Keratinocyte (primary cell): ENCODE results near the gene FUT7. TPM values are rescaled to one million over a fixed set of nuclear protein-coding genes. Genes with fewer than 3 reads are reported as not detected.

Experiments used
- DNase-seq: peaks from one replicate; pipeline ENCODE4 v3.0.0-alpha.2; 2011; ENCODE audit warnings: low read depth, missing footprints, low spot score
- FAIRE-seq: peaks from 2 replicates; lab custom pipeline; 2011; peaks lifted over from hg19 to GRCh38; lab: Jason Lieb, UNC
- H2AFZ ChIP-seq: 2 replicates; pipeline ENCODE4 v1.6.0; 2012; ENCODE audit warnings: low read length, control low read depth, inconsistent platforms; ENCODE audit not compliant: control insufficient read depth
- H3K27ac ChIP-seq: 2 replicates; pipeline ENCODE4 v1.5.1; 2011; ENCODE audit warnings: low read length; ENCODE audit not compliant: control insufficient read depth, insufficient read depth
- H3K27me3 ChIP-seq: 3 replicates; pipeline ENCODE4 v1.6.0; 2011; ENCODE audit warnings: low read length; ENCODE audit not compliant: control insufficient read depth, insufficient read depth; ENCODE audit errors: extremely low read depth
- H3K36me3 ChIP-seq, 2 experiments: 2 replicates in 1 of 2; 3 replicates in 1 of 2; pipeline ENCODE4 v1.5.1; 2011; ENCODE audit warnings: low read length in 2 of 2, mild to moderate bottlenecking in 1 of 2; ENCODE audit not compliant: control insufficient read depth in 2 of 2, insufficient read depth in 2 of 2; ENCODE audit errors: extremely low read depth in 1 of 2
- H3K4me1 ChIP-seq: 3 replicates; pipeline ENCODE4 v1.5.1; 2011; ENCODE audit warnings: low read length; ENCODE audit not compliant: control insufficient read depth, insufficient read depth; ENCODE audit errors: extremely low read depth
- H3K4me2 ChIP-seq: 3 replicates; pipeline ENCODE4 v1.6.0; 2011; ENCODE audit warnings: low read depth, low read length; ENCODE audit not compliant: control insufficient read depth, insufficient read depth; ENCODE audit errors: extremely low read depth
- H3K4me3 ChIP-seq, 3 experiments: fragments of 200-600 bp in 1 of 3; sonication (generic) in 1 of 3; 2 replicates in 2 of 3; 3 replicates in 1 of 3; pipeline ENCODE4 v1.5.1; 2011 to 2016; ENCODE audit warnings: low read length in 3 of 3, mild to moderate bottlenecking in 3 of 3, control low read depth in 2 of 3, inconsistent platforms in 1 of 3, low read depth in 1 of 3, mixed read lengths in 1 of 3, mixed run types in 1 of 3, moderate library complexity in 1 of 3; ENCODE audit not compliant: control insufficient read depth in 2 of 3, insufficient read depth in 2 of 3; ENCODE audit errors: extremely low read depth in 1 of 3
- H3K79me2 ChIP-seq: 2 replicates; pipeline ENCODE4 v1.6.0; 2012; ENCODE audit warnings: low read length; ENCODE audit not compliant: control insufficient read depth, insufficient read depth
- H3K9ac ChIP-seq: 3 replicates; pipeline ENCODE4 v1.6.0; 2011; ENCODE audit warnings: low read length; ENCODE audit not compliant: control insufficient read depth, insufficient read depth; ENCODE audit errors: extremely low read depth
- H3K9me1 ChIP-seq: 3 replicates; pipeline ENCODE4 v1.6.0; 2011; ENCODE audit warnings: low read length; ENCODE audit not compliant: control insufficient read depth, insufficient read depth; ENCODE audit errors: extremely low read depth
- H3K9me3 ChIP-seq: 2 replicates; pipeline ENCODE4 v1.5.1; 2012; ENCODE audit warnings: low read depth, low read length; ENCODE audit not compliant: control insufficient read depth
- H4K20me1 ChIP-seq: 3 replicates; pipeline ENCODE4 v1.6.0; 2011; ENCODE audit warnings: low read length; ENCODE audit not compliant: control insufficient read depth, insufficient read depth; ENCODE audit errors: extremely low read depth
- EZH2 ChIP-seq: IDR thresholded peaks from one replicate; pipeline ENCODE4 v1.6.1; 2012; ENCODE audit warnings: inconsistent platforms, mild to moderate bottlenecking, low read length, moderate library complexity
- dilution Hi-C: fragments of 300-500 bp; cut with MboI; formaldehyde crosslinking; loops from one replicate; pipeline ENCODE4 v1.7.0; 2020; ENCODE audit warnings: low sequenced_read_pairs; ENCODE audit not compliant: extremely low pct_ligation_motif_present
- polyA plus RNA-seq, 5 experiments: library from polyadenylated mRNA; depleted of rRNA in 3 of 5; stranded (reverse) in 3 of 5; stranded (forward) in 1 of 5; unstranded in 1 of 5; fragments of >200 nt; gene quantifications; 1 replicate in 1 of 5; 2 replicates in 3 of 5; 3 replicates in 1 of 5; pipeline versions ENCODE4 v1.2.1 to v1.2.3, GENCODE V29; 2011 to 2012; ENCODE audit warnings: missing spikeins in 2 of 5, low read depth in 1 of 5, low replicate concordance in 1 of 5
- TF ChIP-seq, protein P1 (sequence below), 3 experiments: IDR thresholded peaks in 1 of 3; conservative IDR thresholded peaks in 1 of 3; optimal IDR thresholded peaks in 1 of 3; 2 replicates in 2 of 3; 3 replicates in 1 of 3; pipeline versions ENCODE3 to v1.5.1; 2011; ENCODE audit warnings: low read length in 3 of 3, mild to moderate bottlenecking in 3 of 3, moderate library complexity in 2 of 3, control low read depth in 1 of 3, inconsistent platforms in 1 of 3; ENCODE audit not compliant: insufficient read depth in 2 of 3; ENCODE audit errors: extremely low read depth in 1 of 3

Gene FUT7
- polyA plus RNA-seq, 1 donor (not counting 4 experiments of a cell fraction or from before 2014, with no cell fraction given), result not detected

DNA sequence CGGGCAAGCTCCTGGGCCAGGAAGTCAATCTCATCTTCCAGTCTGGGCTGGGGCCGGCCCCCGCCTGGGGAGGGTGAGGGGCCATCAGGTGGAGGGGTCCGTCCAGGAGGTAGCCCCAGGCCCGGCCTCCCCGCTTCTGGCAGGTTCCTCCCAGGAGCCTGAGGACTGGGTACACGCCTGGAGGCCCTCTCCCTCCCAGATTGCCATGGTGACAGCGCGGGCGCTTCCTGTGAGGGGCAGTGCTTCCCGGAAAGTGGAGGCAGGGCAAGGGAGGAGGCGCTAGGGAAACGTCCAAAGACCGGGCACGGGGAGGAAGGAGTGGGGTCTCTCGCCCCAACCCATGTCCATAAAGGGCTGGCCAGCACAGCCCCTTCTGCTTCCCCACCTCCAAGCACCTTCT is 9.2 kb upstream of the FUT7 start:
- H3K36me3 ChIP-seq, result peaks cover 0 to 4% of the 10 kb centered on the region in 2 experiments
- no peak overlapping the region for H2AFZ ChIP-seq
- peaks cover 17% of the 10 kb centered on the region for H3K27me3 ChIP-seq
- dilution Hi-C loops, result no loop called here
- H3K27ac ChIP-seq, result no peak overlapping the region
- FAIRE-seq (no peak), DNase-seq (no peak)
- no peak for TF ChIP-seq EZH2
- TF ChIP-seq, protein P1, sequence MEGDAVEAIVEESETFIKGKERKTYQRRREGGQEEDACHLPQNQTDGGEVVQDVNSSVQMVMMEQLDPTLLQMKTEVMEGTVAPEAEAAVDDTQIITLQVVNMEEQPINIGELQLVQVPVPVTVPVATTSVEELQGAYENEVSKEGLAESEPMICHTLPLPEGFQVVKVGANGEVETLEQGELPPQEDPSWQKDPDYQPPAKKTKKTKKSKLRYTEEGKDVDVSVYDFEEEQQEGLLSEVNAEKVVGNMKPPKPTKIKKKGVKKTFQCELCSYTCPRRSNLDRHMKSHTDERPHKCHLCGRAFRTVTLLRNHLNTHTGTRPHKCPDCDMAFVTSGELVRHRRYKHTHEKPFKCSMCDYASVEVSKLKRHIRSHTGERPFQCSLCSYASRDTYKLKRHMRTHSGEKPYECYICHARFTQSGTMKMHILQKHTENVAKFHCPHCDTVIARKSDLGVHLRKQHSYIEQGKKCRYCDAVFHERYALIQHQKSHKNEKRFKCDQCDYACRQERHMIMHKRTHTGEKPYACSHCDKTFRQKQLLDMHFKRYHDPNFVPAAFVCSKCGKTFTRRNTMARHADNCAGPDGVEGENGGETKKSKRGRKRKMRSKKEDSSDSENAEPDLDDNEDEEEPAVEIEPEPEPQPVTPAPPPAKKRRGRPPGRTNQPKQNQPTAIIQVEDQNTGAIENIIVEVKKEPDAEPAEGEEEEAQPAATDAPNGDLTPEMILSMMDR (optimal IDR thresholded peaks at IDR 0.05 in 1 of 3, IDR thresholded peaks at IDR 0.05 in 1 of 3, conservative IDR thresholded peaks at IDR 0.05 in 1 of 3; ENCODE audit: extremely low read depth in 1 of 3, insufficient read depth in 2 of 3, low read length in 3 of 3), result no peak
- H3K9me1 ChIP-seq, result no peaks in the 10 kb centered on the region
- H3K4me1 ChIP-seq, result peaks cover 11% of the 10 kb centered on the region
- peaks cover 2% of the 10 kb centered on the region for H3K79me2 ChIP-seq
- H3K9me3 ChIP-seq, result no peaks in the 10 kb centered on the region
- no peak overlapping the region for H3K4me2 ChIP-seq
- H3K9ac ChIP-seq, result no peak overlapping the region
- H4K20me1 ChIP-seq, result peaks cover 6% of the 10 kb centered on the region
- no peak overlapping the region for H3K4me3 ChIP-seq

- H3K36me3 ChIP-seq, result peaks cover 0 to 4% of the 10 kb centered on the region in 2 experiments
- no peak overlapping the region for H3K27ac ChIP-seq
- dilution Hi-C loops, result no loop called here
- FAIRE-seq, result no peak
- no peak for DNase-seq
- peaks cover 17% of the 10 kb centered on the region for H3K27me3 ChIP-seq
- peaks cover 9% of the 10 kb centered on the region for H3K4me1 ChIP-seq
- no peak overlapping the region for H3K4me2 ChIP-seq
- H4K20me1 ChIP-seq, result peaks cover 6% of the 10 kb centered on the region
- TF ChIP-seq EZH2, result no peak
- TF ChIP-seq, protein P1 (optimal IDR thresholded peaks at IDR 0.05 in 1 of 3, IDR thresholded peaks at IDR 0.05 in 1 of 3, conservative IDR thresholded peaks at IDR 0.05 in 1 of 3; ENCODE audit: extremely low read depth in 1 of 3, insufficient read depth in 2 of 3, low read length in 3 of 3), result no peak
- no peak overlapping the region for H2AFZ ChIP-seq
- H3K9me1 ChIP-seq, result no peaks in the 10 kb centered on the region
- no peak overlapping the region for H3K9ac ChIP-seq
- H3K4me3 ChIP-seq, result no peak overlapping the region
- H3K9me3 ChIP-seq, result no peaks in the 10 kb centered on the region
- peaks cover 2% of the 10 kb centered on the region for H3K79me2 ChIP-seq
Measured at GRCh38 chr9:137040568-137040967, 8.7 kb upstream of the FUT7 start.
